Vagina (tissue), 2 donors: Measurements from ENCODE around the gene DNAJC3. TPM values are rescaled to one million over a fixed set of nuclear protein-coding genes. Genes with fewer than 3 reads are reported as not detected.
A peak's percentile ranks its signal among the peaks of the same experiment; 100 is the strongest.

ENCODE experiments used
- DNase-seq, 2 donors: peaks; one replicate each; pipeline ENCODE4 v3.0.0-alpha.2; 2017; ENCODE audit errors: extremely low spot score in 2 of 2
- H3K27ac ChIP-seq: fragments of 200-600 bp; sonication (generic); one replicate; pipeline ENCODE4 v1.5.1; 2019
- H3K27me3 ChIP-seq: fragments of 200-600 bp; sonication (generic); one replicate; pipeline ENCODE4 v1.5.1; 2019
- H3K36me3 ChIP-seq, 2 donors: fragments of 200-600 bp; sonication (generic); one replicate each; pipeline ENCODE4 v1.5.1; 2017 to 2019
- H3K4me1 ChIP-seq: fragments of 200-600 bp; sonication (generic); one replicate; pipeline ENCODE4 v1.5.1; 2019
- H3K4me3 ChIP-seq, 2 donors: fragments of 200-600 bp; sonication (generic); 1 replicate in 1 of 2; 2 replicates in 1 of 2; pipeline ENCODE4 v1.5.1; 2016 to 2019
- H3K9me3 ChIP-seq: fragments of 200-600 bp; sonication (generic); one replicate; pipeline ENCODE4 v1.5.1; 2019
- CTCF ChIP-seq, 3 experiments: fragments of 450-650 bp in 2 of 3; fragments of 200-600 bp in 1 of 3; sonication (generic) in 1 of 3; IDR thresholded peaks; one replicate each; pipeline ENCODE4 v1.5.1; 2017 to 2019; ENCODE audit warnings: antibody characterized with exemption in 3 of 3, mild to moderate bottlenecking in 2 of 3, moderate library complexity in 2 of 3
- POLR2A ChIP-seq, 2 donors: fragments of 450-650 bp; IDR thresholded peaks; one replicate each; pipeline ENCODE4 v1.6.1; 2017; ENCODE audit warnings: antibody characterized with exemption in 2 of 2, mild to moderate bottlenecking in 2 of 2, moderate library complexity in 2 of 2
- POLR2AphosphoS5 ChIP-seq, 2 donors: sonication (generic); formaldehyde crosslinking; IDR thresholded peaks; one replicate each; pipeline ENCODE4 v1.9.0; 2017; ENCODE audit warnings: antibody characterized with exemption in 2 of 2, mild to moderate bottlenecking in 2 of 2, low read depth in 1 of 2; ENCODE audit not compliant: insufficient read depth in 1 of 2
- intact Hi-C: fragments of 100-400 bp; cut with DNase I; formaldehyde crosslinking; loops from one replicate; pipeline ENCODE4 v1.15.1; 2023
- total RNA-seq: library from RNA; depleted of rRNA; stranded (reverse); fragments of >200 nt; gene quantifications from one replicate; pipeline ENCODE4 v1.2.3, GENCODE V29; 2016

The DNAJC3 gene
- total RNA-seq, 1 donor from 2014 or later: 33.1 TPM

GRCh38 chr13:95643936-95644598 is 32.9 kb upstream of the DNAJC3 start:
- TF ChIP-seq CTCF (IDR thresholded peaks at IDR 0.05) (no peak), POLR2AphosphoS5 (IDR thresholded peaks at IDR 0.05; ENCODE audit: insufficient read depth in 1 of 2, low read depth in 1 of 2) (peak in 1 of 2 donors; percentile 51)
- H3K4me1 ChIP-seq: peaks cover 23% of the 10 kb centered on the region
- no peak for DNase-seq
- H3K9me3 ChIP-seq: no peaks in the 10 kb centered on the region
- H3K4me3 ChIP-seq: peak overlapping the region; percentile 62 to 77
- H3K36me3 ChIP-seq: no peaks in the 10 kb centered on the region
- H3K27me3 ChIP-seq: no peaks in the 10 kb centered on the region
- H3K27ac ChIP-seq: peak overlapping the region; percentile 74
- intact Hi-C loops: no loop called here

- intact Hi-C loops: no loop called here
- Histone ChIP-seq H3K4me3 (peak within 1 kb of the TSS; percentile 62 to 77), H3K27me3 (no peaks in the 10 kb centered on the region), H3K9me3 (no peaks in the 10 kb centered on the region), H3K36me3 (no peaks in the 10 kb centered on the region), H3K27ac (peak within 1 kb of the TSS; percentile 74), H3K4me1 (peaks cover 23% of the 10 kb centered on the region)
- no peak for DNase-seq
- TF ChIP-seq POLR2A (IDR thresholded peaks at IDR 0.05) (peak in 1 of 2 donors; percentile 20), CTCF (IDR thresholded peaks at IDR 0.05) (no peak), POLR2AphosphoS5 (IDR thresholded peaks at IDR 0.05; ENCODE audit: insufficient read depth in 1 of 2, low read depth in 1 of 2) (peak in 1 of 2 donors; percentile 65)
Measured at GRCh38 chr13:95644601-95645052, 32.3 kb upstream of the DNAJC3 start, which contains the start of gene DZIP1. Gene DZIP1 (minus strand): TSS chr13:95644706. CDS start chr13:95642029, 2,677 bp downstream.

GRCh38 chr13:95647321-95647720 is 29.6 kb upstream of the DNAJC3 start:
- H3K27me3 ChIP-seq: no peaks in the 10 kb centered on the region
- no peaks in the 10 kb centered on the region for H3K36me3 ChIP-seq
- H3K9me3 ChIP-seq: no peaks in the 10 kb centered on the region
- intact Hi-C loops: no loop called here
- no peak overlapping the region for H3K4me3 ChIP-seq
- peaks cover 6% of the 10 kb centered on the region for H3K4me1 ChIP-seq
- no peak for TF ChIP-seq CTCF (IDR thresholded peaks at IDR 0.05)
- TF ChIP-seq POLR2AphosphoS5 (IDR thresholded peaks at IDR 0.05; ENCODE audit: insufficient read depth in 1 of 2, low read depth in 1 of 2): no peak
- no peak for TF ChIP-seq POLR2A (IDR thresholded peaks at IDR 0.05)
- no peak overlapping the region for H3K27ac ChIP-seq
- DNase-seq: no peak

- H3K9me3 ChIP-seq: no peaks in the 10 kb centered on the region
- TF ChIP-seq POLR2AphosphoS5 (IDR thresholded peaks at IDR 0.05; ENCODE audit: insufficient read depth in 1 of 2, low read depth in 1 of 2): no peak
- TF ChIP-seq CTCF (IDR thresholded peaks at IDR 0.05): no peak
- TF ChIP-seq POLR2A (IDR thresholded peaks at IDR 0.05): no peak
- H3K36me3 ChIP-seq: no peaks in the 10 kb centered on the region
- intact Hi-C loops: no loop called here
- no peaks in the 10 kb centered on the region for H3K4me1 ChIP-seq
- no peak for DNase-seq
- no peaks in the 10 kb centered on the region for H3K27me3 ChIP-seq
- H3K27ac ChIP-seq: no peak overlapping the region
- no peak overlapping the region for H3K4me3 ChIP-seq
Measured at GRCh38 chr13:95650696-95651095, 26.2 kb upstream of the DNAJC3 start.

GRCh38 chr13:95652244-95652764 is 24.6 kb upstream of the DNAJC3 start:
- Histone ChIP-seq H3K27me3 (no peaks in the 10 kb centered on the region), H3K4me3 (no peak overlapping the region), H3K4me1 (no peaks in the 10 kb centered on the region), H3K27ac (no peak overlapping the region), H3K36me3 (no peaks in the 10 kb centered on the region), H3K9me3 (no peaks in the 10 kb centered on the region)
- TF ChIP-seq CTCF (IDR thresholded peaks at IDR 0.05) (no peak), POLR2AphosphoS5 (IDR thresholded peaks at IDR 0.05; ENCODE audit: insufficient read depth in 1 of 2, low read depth in 1 of 2) (no peak), POLR2A (IDR thresholded peaks at IDR 0.05) (no peak)
- no peak for DNase-seq
- intact Hi-C loops: no loop called here
